H1 (cell line): Measurements from ENCODE around the gene FADS2. TPM values are rescaled to one million over a fixed set of nuclear protein-coding genes. Genes with fewer than 3 reads are reported as not detected.

Experiments used
- CTBP2 ChIP-seq: IDR thresholded peaks from 2 replicates; pipeline ENCODE4 v1.7.0; 2011; ENCODE audit warnings: borderline replicate concordance, mild to moderate bottlenecking, moderate library complexity, mixed read lengths, low read length; ENCODE audit not compliant: insufficient read depth, insufficient read length
- MAFK ChIP-seq: IDR thresholded peaks from 2 replicates; pipeline ENCODE4 v1.6.1; 2012; ENCODE audit warnings: low read depth, mild to moderate bottlenecking, improper control_type of control experiment, low read length
- TAF7 ChIP-seq: optimal IDR thresholded peaks from 2 replicates; pipeline ENCODE3; 2011; ENCODE audit warnings: low read depth, mild to moderate bottlenecking, inconsistent platforms, low read length, moderate library complexity, borderline replicate concordance
- polyA plus RNA-seq, 7 experiments: library from polyadenylated mRNA; depleted of rRNA in 3 of 7; stranded (reverse) in 5 of 7; unstranded in 2 of 7; fragments of >200 nt in 5 of 7; fragments of 200-250 nt in 2 of 7; gene quantifications; 1 replicate in 5 of 7; 2 replicates in 1 of 7; 4 replicates in 1 of 7; pipeline versions ENCODE4 v1.2.1 to v1.2.3, GENCODE V29; 2011 to 2013; ENCODE audit warnings: missing spikeins in 2 of 7, mixed read lengths in 2 of 7
- total RNA-seq: library from RNA; stranded (reverse); fragmentation: NEBNext Ultra II Directional; extraction: Animal tissue kit (Norgen Biotek cat#: 25700); gene quantifications from 2 replicates; pipeline ENCODE4 v1.2.1, GENCODE V29; 2021
- TF ChIP-seq, protein P1 (sequence below), 3 experiments: IDR thresholded peaks; 1 replicate in 2 of 3; 2 replicates in 1 of 3; pipeline versions ENCODE4 v1.5.1 to v1.6.1; 2011; ENCODE audit warnings: low read length in 3 of 3, mild to moderate bottlenecking in 3 of 3, inconsistent platforms in 2 of 3, low read depth in 1 of 3, moderate library complexity in 1 of 3; ENCODE audit not compliant: insufficient read depth in 1 of 3; ENCODE audit errors: control extremely low read depth in 1 of 3
- TF ChIP-seq, protein P2 (sequence below): fragments of 300-600 bp; sonication (generic); IDR thresholded peaks from 2 replicates; pipeline ENCODE4 v1.7.1; 2012; ENCODE audit warnings: low read length, moderate library complexity, mild to moderate bottlenecking, inconsistent platforms; ENCODE audit not compliant: insufficient replicate concordance

The FADS2 gene
- total and polyA plus RNA-seq, 2 of the 8 experiments (the other 6 are each of a cell fraction or from before 2014, with no cell fraction given) = 499 to 701 TPM

DNA sequence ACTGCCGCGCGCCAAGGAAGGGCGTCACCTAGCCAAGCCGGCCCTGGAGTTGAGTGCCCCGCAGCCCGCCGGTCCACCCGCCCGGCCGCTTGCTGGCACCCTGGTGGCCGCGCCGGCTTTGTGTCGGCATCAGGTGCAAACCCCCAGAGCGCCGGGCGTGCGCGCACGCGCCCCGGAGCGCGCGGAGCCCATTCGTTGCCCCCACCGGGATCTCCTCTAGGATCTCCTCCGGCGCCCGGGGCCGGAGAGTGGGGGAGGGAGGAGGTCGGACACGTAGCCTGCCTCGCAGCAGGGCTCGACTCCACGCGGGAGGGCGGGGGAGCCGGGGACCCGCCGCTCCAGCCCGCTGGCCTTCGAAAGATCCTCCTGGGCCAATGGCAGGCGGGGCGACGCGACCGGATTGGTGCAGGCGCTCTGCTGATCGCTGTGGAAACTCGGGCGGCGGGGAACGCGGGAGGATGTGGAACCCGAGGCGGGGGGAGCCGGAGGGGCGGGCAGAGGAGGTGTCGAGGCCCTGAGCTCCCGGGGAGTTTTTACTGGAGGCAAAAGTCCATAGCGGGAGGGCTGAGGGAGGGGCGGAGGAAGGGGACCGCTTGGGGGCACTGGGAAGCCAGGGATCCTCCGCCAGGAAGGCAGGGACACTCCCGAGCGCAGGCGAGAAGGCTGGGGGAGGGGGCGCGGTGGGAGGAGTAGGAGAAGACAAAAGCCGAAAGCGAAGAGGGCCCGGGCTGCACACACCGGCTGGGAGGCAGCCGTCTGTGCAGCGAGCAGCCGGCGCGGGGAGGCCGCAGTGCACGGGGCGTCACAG, at the start of gene FADS2 (continued):
- TF ChIP-seq, protein P1, sequence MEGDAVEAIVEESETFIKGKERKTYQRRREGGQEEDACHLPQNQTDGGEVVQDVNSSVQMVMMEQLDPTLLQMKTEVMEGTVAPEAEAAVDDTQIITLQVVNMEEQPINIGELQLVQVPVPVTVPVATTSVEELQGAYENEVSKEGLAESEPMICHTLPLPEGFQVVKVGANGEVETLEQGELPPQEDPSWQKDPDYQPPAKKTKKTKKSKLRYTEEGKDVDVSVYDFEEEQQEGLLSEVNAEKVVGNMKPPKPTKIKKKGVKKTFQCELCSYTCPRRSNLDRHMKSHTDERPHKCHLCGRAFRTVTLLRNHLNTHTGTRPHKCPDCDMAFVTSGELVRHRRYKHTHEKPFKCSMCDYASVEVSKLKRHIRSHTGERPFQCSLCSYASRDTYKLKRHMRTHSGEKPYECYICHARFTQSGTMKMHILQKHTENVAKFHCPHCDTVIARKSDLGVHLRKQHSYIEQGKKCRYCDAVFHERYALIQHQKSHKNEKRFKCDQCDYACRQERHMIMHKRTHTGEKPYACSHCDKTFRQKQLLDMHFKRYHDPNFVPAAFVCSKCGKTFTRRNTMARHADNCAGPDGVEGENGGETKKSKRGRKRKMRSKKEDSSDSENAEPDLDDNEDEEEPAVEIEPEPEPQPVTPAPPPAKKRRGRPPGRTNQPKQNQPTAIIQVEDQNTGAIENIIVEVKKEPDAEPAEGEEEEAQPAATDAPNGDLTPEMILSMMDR (IDR thresholded peaks at IDR 0.05; ENCODE audit: control extremely low read depth in 1 of 3, insufficient read depth in 1 of 3, low read depth in 1 of 3, low read length in 3 of 3) = 0 out of 4 replicates have a peak, but pooled peaks of 1 of the 3 experiments have one; percentile 12
- peak; percentile 20 for TF ChIP-seq CTBP2
- no peak for TF ChIP-seq MAFK
- TF ChIP-seq TAF7 = peak; percentile 75
- TF ChIP-seq, protein P2, sequence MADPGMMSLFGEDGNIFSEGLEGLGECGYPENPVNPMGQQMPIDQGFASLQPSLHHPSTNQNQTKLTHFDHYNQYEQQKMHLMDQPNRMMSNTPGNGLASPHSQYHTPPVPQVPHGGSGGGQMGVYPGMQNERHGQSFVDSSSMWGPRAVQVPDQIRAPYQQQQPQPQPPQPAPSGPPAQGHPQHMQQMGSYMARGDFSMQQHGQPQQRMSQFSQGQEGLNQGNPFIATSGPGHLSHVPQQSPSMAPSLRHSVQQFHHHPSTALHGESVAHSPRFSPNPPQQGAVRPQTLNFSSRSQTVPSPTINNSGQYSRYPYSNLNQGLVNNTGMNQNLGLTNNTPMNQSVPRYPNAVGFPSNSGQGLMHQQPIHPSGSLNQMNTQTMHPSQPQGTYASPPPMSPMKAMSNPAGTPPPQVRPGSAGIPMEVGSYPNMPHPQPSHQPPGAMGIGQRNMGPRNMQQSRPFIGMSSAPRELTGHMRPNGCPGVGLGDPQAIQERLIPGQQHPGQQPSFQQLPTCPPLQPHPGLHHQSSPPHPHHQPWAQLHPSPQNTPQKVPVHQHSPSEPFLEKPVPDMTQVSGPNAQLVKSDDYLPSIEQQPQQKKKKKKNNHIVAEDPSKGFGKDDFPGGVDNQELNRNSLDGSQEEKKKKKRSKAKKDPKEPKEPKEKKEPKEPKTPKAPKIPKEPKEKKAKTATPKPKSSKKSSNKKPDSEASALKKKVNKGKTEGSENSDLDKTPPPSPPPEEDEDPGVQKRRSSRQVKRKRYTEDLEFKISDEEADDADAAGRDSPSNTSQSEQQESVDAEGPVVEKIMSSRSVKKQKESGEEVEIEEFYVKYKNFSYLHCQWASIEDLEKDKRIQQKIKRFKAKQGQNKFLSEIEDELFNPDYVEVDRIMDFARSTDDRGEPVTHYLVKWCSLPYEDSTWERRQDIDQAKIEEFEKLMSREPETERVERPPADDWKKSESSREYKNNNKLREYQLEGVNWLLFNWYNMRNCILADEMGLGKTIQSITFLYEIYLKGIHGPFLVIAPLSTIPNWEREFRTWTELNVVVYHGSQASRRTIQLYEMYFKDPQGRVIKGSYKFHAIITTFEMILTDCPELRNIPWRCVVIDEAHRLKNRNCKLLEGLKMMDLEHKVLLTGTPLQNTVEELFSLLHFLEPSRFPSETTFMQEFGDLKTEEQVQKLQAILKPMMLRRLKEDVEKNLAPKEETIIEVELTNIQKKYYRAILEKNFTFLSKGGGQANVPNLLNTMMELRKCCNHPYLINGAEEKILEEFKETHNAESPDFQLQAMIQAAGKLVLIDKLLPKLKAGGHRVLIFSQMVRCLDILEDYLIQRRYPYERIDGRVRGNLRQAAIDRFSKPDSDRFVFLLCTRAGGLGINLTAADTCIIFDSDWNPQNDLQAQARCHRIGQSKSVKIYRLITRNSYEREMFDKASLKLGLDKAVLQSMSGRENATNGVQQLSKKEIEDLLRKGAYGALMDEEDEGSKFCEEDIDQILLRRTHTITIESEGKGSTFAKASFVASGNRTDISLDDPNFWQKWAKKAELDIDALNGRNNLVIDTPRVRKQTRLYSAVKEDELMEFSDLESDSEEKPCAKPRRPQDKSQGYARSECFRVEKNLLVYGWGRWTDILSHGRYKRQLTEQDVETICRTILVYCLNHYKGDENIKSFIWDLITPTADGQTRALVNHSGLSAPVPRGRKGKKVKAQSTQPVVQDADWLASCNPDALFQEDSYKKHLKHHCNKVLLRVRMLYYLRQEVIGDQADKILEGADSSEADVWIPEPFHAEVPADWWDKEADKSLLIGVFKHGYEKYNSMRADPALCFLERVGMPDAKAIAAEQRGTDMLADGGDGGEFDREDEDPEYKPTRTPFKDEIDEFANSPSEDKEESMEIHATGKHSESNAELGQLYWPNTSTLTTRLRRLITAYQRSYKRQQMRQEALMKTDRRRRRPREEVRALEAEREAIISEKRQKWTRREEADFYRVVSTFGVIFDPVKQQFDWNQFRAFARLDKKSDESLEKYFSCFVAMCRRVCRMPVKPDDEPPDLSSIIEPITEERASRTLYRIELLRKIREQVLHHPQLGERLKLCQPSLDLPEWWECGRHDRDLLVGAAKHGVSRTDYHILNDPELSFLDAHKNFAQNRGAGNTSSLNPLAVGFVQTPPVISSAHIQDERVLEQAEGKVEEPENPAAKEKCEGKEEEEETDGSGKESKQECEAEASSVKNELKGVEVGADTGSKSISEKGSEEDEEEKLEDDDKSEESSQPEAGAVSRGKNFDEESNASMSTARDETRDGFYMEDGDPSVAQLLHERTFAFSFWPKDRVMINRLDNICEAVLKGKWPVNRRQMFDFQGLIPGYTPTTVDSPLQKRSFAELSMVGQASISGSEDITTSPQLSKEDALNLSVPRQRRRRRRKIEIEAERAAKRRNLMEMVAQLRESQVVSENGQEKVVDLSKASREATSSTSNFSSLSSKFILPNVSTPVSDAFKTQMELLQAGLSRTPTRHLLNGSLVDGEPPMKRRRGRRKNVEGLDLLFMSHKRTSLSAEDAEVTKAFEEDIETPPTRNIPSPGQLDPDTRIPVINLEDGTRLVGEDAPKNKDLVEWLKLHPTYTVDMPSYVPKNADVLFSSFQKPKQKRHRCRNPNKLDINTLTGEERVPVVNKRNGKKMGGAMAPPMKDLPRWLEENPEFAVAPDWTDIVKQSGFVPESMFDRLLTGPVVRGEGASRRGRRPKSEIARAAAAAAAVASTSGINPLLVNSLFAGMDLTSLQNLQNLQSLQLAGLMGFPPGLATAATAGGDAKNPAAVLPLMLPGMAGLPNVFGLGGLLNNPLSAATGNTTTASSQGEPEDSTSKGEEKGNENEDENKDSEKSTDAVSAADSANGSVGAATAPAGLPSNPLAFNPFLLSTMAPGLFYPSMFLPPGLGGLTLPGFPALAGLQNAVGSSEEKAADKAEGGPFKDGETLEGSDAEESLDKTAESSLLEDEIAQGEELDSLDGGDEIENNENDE = no peak
